ENCODE results near the gene TXNDC11.
"Not testable (repeated sequence)": the region's sequence is repeated elsewhere in the genome, so short reads cannot be mapped to it uniquely, and the experiment has no call there.

The TXNDC11 gene, protein sequence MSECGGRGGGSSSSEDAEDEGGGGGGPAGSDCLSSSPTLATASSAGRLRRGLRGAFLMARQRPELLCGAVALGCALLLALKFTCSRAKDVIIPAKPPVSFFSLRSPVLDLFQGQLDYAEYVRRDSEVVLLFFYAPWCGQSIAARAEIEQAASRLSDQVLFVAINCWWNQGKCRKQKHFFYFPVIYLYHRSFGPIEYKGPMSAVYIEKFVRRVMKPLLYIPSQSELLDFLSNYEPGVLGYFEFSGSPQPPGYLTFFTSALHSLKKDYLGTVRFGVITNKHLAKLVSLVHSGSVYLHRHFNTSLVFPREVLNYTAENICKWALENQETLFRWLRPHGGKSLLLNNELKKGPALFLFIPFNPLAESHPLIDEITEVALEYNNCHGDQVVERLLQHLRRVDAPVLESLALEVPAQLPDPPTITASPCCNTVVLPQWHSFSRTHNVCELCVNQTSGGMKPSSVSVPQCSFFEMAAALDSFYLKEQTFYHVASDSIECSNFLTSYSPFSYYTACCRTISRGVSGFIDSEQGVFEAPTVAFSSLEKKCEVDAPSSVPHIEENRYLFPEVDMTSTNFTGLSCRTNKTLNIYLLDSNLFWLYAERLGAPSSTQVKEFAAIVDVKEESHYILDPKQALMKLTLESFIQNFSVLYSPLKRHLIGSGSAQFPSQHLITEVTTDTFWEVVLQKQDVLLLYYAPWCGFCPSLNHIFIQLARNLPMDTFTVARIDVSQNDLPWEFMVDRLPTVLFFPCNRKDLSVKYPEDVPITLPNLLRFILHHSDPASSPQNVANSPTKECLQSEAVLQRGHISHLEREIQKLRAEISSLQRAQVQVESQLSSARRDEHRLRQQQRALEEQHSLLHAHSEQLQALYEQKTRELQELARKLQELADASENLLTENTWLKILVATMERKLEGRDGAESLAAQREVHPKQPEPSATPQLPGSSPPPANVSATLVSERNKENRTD

GRCh38 chr16:11742536-11743307, at the start of gene TXNDC11:
TXNDC11 (minus strand) TSS chr16:11742857; CDS start chr16:11742730, 127 bp downstream.
- DNase-seq = peak; percentile 95 to 99

DNA sequence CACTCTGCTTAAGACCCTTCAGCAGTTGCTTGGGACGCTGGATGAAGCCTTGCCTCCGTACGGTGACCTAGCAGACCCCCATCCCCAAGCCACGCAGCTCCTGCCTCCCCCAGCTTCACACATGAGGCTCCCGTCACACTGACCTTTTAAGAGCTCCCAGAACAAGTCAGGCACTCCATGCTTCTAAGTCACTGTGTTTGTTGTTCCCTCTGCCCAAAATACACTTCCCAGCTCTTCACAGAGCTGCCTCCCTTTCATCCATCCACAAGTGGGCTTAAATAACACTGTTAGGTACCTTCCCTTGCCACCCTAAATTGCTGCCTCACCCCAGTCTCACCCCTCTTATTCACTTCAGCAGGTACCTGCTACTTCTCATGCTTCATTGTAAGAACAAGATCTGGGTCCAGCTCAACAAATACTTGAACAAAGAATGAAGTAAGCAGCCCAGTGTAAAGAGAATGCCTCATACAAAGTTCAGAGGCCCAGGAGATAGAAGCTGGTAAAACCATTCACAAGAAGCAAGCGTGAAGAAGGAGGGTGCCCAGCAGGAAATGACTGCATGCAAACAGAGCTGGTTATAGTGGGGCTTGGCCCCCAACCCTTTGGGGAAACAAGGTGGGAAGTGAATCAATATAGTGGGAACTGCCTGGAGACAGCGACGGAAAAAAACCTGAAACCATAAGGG, 48.6 kb upstream of the TXNDC11 start:
- DNase-seq = no peak

DNA sequence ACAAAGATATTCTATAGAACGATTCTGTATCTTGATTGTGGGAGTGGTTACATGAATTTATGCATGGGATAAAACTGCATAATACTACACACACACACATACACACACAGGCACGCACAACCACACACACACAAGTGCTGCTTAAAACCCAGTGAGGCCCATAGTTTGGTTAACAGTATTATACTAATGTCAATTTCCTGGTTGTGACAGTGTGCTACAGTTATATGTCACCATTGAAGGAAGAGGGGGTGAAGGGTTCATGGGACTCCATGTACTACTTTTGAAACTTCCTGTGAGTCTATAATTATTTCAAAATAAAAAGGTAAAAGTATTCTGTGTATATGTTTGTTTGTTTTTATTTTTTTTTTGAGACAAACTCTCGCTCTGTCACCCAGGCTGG, 46.3 kb upstream of the TXNDC11 start:
- DNase-seq = no peak

DNA sequence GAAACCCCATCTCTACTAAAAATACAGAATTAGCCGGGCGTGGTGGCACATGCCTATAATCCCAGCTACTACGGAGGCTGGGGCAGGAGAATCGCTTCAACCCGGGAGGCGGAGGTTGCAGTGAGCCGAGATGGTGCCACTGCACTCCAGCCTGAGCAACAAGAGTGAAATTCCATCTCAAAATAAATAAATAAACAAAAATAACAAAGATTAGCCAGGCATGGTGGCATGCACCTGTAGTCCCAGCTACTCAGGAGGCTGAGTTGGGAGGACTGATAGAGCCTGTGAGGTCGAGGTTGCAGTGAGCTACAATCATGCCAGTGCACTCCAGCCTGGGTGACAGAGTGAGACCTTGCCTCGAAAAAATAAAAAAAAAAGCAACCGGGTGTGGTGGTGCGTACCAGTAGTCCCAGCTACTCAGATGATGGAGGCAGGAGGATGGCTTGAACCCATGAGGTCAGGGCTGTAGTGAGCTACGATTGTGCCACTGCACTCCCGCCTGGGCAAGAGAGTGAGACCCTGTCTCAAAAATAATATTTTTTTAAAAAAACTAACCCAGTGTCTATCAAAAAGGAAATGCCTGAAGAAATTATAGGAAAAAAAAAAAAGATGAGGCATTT, 42.4 kb upstream of the TXNDC11 start:
- DNase-seq = not testable (repeated sequence)

- DNase-seq = not testable (repeated sequence)
Observed at GRCh38 chr16:11784381-11784780, 41.7 kb upstream of the TXNDC11 start.

GRCh38 chr16:11784038-11784369, 41.3 kb upstream of the TXNDC11 start:
- no peak for DNase-seq

- no peak for DNase-seq
Observed at GRCh38 chr16:11783319-11784037, 40.8 kb upstream of the TXNDC11 start.

GRCh38 chr16:11781773-11782172, 39.1 kb upstream of the TXNDC11 start:
- DNase-seq = peak; percentile 19 to 69

- DNase-seq = peak in 1 of 2 experiments; percentile 58
Observed at GRCh38 chr16:11780991-11781680, 38.5 kb upstream of the TXNDC11 start.

DNA sequence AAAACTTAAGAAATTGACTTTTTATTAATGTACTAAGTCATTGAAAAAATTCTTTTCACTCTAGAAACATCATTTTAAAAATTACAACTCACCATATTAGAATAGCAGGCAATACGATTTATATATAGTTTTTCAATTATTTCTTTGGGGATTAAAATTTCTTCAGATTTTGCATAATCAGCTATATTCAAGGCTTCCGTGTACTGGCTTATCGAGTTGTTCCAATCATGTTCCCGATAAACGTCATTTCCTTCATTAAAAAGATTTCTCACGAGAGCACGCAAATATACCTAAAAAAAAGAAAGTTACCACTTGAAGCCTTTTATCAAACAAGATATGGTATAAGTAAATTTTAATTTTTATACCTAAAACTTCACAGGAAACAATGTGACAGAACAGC, 36.4 kb upstream of the TXNDC11 start:
- DNase-seq = no peak

GRCh38 chr16:11774065-11774626, 31.5 kb upstream of the TXNDC11 start:
- no peak for DNase-seq

GRCh38 chr16:11768849-11769248, 26.2 kb upstream of the TXNDC11 start:
- no peak for DNase-seq

GRCh38 chr16:11762431-11762830, 19.8 kb upstream of the TXNDC11 start:
- no peak for DNase-seq

- DNase-seq = no peak
Observed at GRCh38 chr16:11759997-11760396, 17.3 kb upstream of the TXNDC11 start.

- DNase-seq = no peak
Observed at GRCh38 chr16:11759163-11759834, 16.6 kb upstream of the TXNDC11 start.

GRCh38 chr16:11757671-11758545, 15.3 kb upstream of the TXNDC11 start:
- no peak for DNase-seq

GRCh38 chr16:11756248-11756647, 13.6 kb upstream of the TXNDC11 start:
- DNase-seq = no peak

DNA sequence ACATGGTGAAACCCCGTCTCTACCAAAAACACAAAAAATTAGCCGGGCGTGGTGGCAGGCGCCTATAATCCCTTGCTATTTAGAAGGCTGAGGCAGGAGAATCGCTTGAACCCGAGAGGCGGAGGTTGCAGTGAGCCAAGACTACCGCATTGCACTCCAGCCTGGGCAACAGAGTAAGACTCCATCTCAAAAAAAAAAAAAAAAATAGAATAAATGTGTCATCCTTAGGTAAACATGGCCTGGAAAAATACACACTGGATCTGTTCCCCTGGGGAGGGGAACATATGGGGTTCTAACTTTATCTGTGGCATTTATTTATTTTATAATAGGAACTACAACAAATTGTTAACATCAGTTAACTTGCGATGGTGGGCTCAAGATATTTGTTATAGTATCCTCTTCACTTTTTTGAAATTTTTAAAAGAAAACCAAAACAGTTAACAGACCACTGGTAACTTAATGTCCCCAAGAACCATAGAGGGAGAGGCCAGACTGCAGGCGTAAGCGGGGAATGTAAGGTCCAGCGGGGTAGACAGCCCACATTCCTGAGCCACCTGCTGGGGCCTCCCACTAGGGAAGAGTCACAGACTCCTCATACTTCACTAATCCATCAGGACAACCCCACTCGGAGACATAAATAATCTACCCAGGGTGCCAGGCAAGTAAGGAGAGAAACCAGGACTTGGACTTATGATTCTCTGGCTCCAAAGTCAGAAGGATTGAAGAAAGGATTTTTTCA, 12.5 kb upstream of the TXNDC11 start:
- no peak for DNase-seq

Data from NCI-H446 (cell line).